Measurements from ENCODE around the gene CHD6. TPM values are rescaled to one million over a fixed set of nuclear protein-coding genes. Genes with fewer than 3 reads are reported as not detected.

The CHD6 gene
- total RNA-seq, 6 experiments from 2014 or later = 9.3 to 24.1 (median 16.6) TPM

DNA sequence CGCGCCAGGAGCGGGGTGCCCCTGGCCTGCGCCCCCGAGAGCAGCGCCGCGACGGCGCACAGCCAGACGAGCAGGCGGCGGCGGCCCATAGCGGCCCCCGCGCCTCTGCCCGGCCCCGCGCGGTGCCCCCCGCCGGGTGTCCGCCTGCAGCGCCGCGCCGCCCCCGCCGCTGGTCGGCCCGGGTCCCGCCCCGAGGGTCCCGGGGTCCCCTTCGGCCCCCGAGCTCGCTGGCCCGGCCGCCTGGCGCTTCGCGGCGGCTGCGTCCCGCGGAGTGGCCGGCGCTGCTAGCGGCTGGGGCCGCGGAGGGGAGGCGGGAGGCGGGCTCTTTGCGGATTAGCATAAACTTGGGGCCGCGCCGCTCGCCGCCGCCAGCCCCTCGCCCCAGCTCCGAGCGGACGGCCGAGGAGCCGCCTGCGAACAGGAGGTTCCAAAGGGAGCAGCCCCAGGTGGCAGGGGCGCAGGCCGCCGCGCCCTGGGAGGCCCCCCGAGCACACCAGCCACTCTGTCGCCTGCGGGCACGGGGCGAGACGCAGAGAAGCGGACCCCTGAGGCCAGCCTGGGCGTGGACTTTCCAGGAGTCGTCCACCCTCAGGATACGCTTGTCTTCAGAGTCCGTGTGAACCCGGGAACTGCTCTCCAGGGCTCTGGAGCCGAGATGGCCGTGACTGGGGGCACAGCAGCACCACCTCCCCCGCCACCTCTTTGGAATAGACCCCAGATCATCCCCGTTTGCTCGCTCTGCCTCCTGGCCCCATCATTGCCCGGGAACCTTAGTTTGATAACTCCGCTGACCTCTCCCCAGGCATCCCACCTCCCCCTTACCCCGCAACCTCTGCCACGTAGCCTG, 251.4 kb downstream of the CHD6 start, which contains the start of gene EMILIN3:
TSS of gene EMILIN3 (minus strand) at position 273 of the 847 bp plus-strand sequence. CDS start at position 89, 184 bp downstream.
- no peak within 1 kb of the TSS for H3K4me3 ChIP-seq
- H3K4me1 ChIP-seq = peaks cover 0 to 5% (median 0%) of the 10 kb centered on the region in 4 donors
- no CpG with 5 or more reads among the region's 93 CpGs for WGBS (ENCODE audit: insufficient coverage, low coverage, low lambda C conversion rate, missing lambda C conversion rate)
- ATAC-seq (no peak), DNase-seq (no peak)
- TF ChIP-seq, protein P1, sequence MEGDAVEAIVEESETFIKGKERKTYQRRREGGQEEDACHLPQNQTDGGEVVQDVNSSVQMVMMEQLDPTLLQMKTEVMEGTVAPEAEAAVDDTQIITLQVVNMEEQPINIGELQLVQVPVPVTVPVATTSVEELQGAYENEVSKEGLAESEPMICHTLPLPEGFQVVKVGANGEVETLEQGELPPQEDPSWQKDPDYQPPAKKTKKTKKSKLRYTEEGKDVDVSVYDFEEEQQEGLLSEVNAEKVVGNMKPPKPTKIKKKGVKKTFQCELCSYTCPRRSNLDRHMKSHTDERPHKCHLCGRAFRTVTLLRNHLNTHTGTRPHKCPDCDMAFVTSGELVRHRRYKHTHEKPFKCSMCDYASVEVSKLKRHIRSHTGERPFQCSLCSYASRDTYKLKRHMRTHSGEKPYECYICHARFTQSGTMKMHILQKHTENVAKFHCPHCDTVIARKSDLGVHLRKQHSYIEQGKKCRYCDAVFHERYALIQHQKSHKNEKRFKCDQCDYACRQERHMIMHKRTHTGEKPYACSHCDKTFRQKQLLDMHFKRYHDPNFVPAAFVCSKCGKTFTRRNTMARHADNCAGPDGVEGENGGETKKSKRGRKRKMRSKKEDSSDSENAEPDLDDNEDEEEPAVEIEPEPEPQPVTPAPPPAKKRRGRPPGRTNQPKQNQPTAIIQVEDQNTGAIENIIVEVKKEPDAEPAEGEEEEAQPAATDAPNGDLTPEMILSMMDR (IDR thresholded peaks at IDR 0.05) = no peak
- no peak for TF ChIP-seq POLR2A (IDR thresholded peaks at IDR 0.05)
- no peaks in the 10 kb centered on the region for H3K27me3 ChIP-seq
- no peaks in the 10 kb centered on the region for H3K36me3 ChIP-seq
- no peaks in the 10 kb centered on the region for H3K9me3 ChIP-seq
- H3K27ac ChIP-seq = no peak within 1 kb of the TSS
- intact Hi-C loops (cut with DNase I) = no loop called here

DNA sequence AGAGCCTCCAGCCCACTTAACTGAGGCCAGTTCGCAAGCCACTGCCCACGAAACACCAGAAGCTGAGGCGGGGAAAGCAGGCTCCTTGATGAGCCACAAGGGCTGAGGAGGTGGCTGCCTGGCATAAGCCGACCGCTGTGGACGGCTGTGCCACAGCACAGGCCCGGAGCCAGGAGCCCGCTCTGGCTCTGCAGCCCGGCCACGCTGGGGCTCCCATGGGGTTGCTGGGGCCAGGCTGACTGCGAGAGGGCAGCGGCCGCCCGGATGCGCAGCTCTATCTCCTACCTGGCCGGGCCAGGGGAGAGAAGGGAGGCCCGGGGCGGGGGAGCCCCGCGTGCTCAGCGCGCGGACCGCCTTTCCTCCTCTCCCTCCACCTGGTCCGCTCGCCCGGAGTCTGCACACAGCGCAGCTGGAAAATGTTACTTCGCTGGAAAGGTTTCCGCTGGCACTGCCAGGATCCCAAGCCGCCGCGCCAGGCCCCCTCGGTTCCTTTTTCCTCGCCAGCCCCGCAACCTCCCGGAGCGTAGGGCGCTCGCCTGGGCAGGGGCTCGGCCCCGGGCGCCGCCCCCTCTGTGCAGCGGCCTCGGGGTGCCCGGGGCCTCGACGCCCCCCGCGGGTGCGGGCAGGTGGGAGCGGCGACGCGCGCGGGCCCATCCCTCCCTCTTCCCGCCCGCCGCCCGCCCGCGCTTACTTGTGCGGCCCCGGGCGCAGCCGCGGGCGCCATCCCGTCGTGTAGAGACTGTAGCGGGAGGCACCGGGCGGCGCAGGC, 252.2 kb downstream of the CHD6 start:
- Histone ChIP-seq H3K4me1 (peaks cover 0 to 5% (median 0%) of the 10 kb centered on the region in 4 donors), H3K9me3 (no peaks in the 10 kb centered on the region), H3K4me3 (no peak overlapping the region), H3K36me3 (no peaks in the 10 kb centered on the region), H3K27me3 (no peaks in the 10 kb centered on the region), H3K27ac (no peak overlapping the region)
- WGBS (ENCODE audit: insufficient coverage, low coverage, low lambda C conversion rate, missing lambda C conversion rate) = 18% methylated on average over 13 of the region's 76 CpGs
- peak in 1 of 4 donors; percentile 16 for ATAC-seq
- TF ChIP-seq, protein P1 (IDR thresholded peaks at IDR 0.05) = no peak
- TF ChIP-seq POLR2A (IDR thresholded peaks at IDR 0.05) = no peak
- no peak for DNase-seq
- intact Hi-C loops (cut with DNase I) = no loop called here

DNA sequence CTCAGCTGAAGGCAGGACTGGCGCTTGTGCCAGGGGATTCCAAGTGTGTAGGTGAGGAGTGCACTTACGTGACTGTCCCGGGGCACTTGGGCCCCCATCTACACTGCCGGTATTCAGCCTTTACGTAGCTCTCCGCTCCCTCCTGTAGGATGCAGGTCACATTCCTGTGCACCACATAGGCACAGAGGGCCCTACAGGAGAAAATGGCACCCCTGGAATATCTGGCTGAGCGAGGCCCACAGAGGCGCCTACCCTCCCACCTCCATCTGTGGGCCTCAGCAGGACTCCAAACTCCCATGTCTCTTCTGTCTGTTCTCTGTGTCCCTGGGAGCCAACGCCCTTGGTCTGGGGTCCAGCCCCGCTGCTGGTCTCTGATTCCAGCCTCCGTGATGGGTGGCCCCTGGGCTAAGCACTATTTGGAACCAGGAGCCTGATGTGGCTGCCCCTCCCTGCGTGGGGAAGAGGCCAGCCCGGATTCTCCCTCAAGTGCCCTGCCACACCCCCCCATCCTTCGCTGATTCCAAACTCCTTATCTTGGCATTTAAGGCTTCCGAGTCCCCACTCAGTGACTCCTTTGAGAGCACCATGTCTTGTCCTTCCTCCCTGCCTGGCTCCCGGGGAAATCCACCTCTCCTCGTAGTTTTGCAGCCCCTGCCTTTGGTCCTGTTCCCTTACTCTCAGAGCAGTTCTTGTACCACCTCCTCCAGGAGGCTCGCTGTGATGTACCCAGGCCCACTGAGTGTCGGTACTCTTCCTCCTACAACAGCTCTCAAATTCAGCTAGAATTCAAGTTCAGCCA, 253.0 kb downstream of the CHD6 start:
- H3K27ac ChIP-seq = no peak overlapping the region
- no peaks in the 10 kb centered on the region for H3K36me3 ChIP-seq
- ATAC-seq = no peak
- intact Hi-C loops (cut with DNase I) = loop anchor here in 1 of 2 donors (5.0 kb wide), 1 partner anchor 42 kb away; no protein-coding TSS in a partner anchor
- H3K9me3 ChIP-seq = no peaks in the 10 kb centered on the region
- H3K4me1 ChIP-seq = peaks cover 0 to 5% (median 0%) of the 10 kb centered on the region in 4 donors
- H3K27me3 ChIP-seq = no peaks in the 10 kb centered on the region
- no peak for TF ChIP-seq POLR2A (IDR thresholded peaks at IDR 0.05)
- TF ChIP-seq, protein P1 (IDR thresholded peaks at IDR 0.05) = no peak
- DNase-seq = no peak
- no peak overlapping the region for H3K4me3 ChIP-seq
- WGBS (ENCODE audit: insufficient coverage, low coverage, low lambda C conversion rate, missing lambda C conversion rate) = 66% methylated on average over 8 of the region's 19 CpGs

DNA sequence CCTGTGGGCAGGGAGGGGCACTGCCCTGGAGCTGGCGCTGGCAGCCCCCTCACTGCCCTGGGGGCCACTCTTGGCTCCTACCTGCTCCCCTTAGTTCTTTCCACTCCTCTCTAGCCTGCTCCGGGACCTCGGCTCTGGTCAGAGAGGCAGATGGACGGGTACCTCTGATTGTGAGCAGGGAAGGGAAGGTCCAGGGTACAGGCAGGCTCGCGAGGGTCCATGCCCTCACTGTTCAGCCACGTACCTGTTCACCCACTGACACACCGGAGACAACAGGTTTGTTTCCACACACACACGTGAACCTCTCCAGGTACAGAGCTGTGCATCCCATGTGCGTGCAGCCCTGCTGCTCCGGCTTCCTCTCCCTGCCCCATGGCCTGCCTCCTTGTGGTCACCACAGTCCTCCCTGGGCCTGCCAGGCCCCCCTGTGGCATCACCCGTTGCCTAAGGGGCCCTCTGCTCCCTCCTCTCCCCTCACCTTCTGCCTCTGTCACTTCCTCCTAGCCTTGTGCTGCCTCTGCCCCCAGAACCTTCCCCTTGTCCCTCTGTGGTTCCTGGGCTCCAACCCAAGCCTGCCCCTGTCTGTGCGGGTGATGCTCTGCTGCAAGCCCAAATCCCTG, 253.8 kb downstream of the CHD6 start:
- Histone ChIP-seq H3K4me1 (peaks cover 0 to 5% (median 0%) of the 10 kb centered on the region in 4 donors), H3K9me3 (no peaks in the 10 kb centered on the region), H3K4me3 (no peak overlapping the region), H3K27me3 (no peaks in the 10 kb centered on the region), H3K27ac (no peak overlapping the region), H3K36me3 (peaks cover 0 to 5% (median 2%) of the 10 kb centered on the region in 4 donors)
- ATAC-seq = no peak
- no peak for TF ChIP-seq POLR2A (IDR thresholded peaks at IDR 0.05)
- TF ChIP-seq, protein P1 (IDR thresholded peaks at IDR 0.05) = no peak
- intact Hi-C loops (cut with DNase I) = loop anchor here in 1 of 2 donors (5.0 kb wide), 1 partner anchor 43 kb away; no protein-coding TSS in a partner anchor
- 71% methylated on average over 10 of the region's 13 CpGs for WGBS (ENCODE audit: insufficient coverage, low coverage, low lambda C conversion rate, missing lambda C conversion rate)
- no peak for DNase-seq

All from right lobe of liver (tissue), 6 donors.